ENCODE data around the gene ADIPOR2.

Gene ADIPOR2

GRCh38 chr12:1834186-1834925 lies 143.5 kb downstream of the ADIPOR2 start:
- Histone ChIP-seq H3K36me3 (ENCODE audit: control insufficient read depth in 2 of 2, insufficient read depth in 2 of 2, low read length in 2 of 2) (no peaks in the 10 kb centered on the region), H3K4me3 (ENCODE audit: low read length in 2 of 2) (no peak overlapping the region), H3K4me1 (ENCODE audit: control insufficient read depth in 2 of 2, insufficient read depth in 2 of 2, low read length in 2 of 2) (no peaks in the 10 kb centered on the region), H3K27me3 (ENCODE audit: control insufficient read depth in 2 of 2, insufficient read depth in 2 of 2, low read length in 2 of 2) (peaks cover 0 to 4% of the 10 kb centered on the region in 2 donors), H3K9ac (ENCODE audit: low read depth in 1 of 2, low read length in 2 of 2) (no peak overlapping the region), H3K27ac (ENCODE audit: low read depth in 2 of 2, low read length in 2 of 2) (no peak overlapping the region), H3K9me3 (ENCODE audit: control insufficient read depth in 2 of 2, low read length in 2 of 2) (no peaks in the 10 kb centered on the region)

GRCh38 chr12:1835211-1836131 lies 144.6 kb downstream of the ADIPOR2 start:
- no peaks in the 10 kb centered on the region for H3K4me1 ChIP-seq (ENCODE audit: control insufficient read depth in 2 of 2, insufficient read depth in 2 of 2, low read length in 2 of 2)
- no peak overlapping the region for H3K27ac ChIP-seq (ENCODE audit: low read depth in 2 of 2, low read length in 2 of 2)
- H3K4me3 ChIP-seq (ENCODE audit: low read length in 2 of 2) = no peak overlapping the region
- peaks cover 0 to 4% of the 10 kb centered on the region in 2 donors for H3K27me3 ChIP-seq (ENCODE audit: control insufficient read depth in 2 of 2, insufficient read depth in 2 of 2, low read length in 2 of 2)
- H3K36me3 ChIP-seq (ENCODE audit: control insufficient read depth in 2 of 2, insufficient read depth in 2 of 2, low read length in 2 of 2) = no peaks in the 10 kb centered on the region
- H3K9me3 ChIP-seq (ENCODE audit: control insufficient read depth in 2 of 2, low read length in 2 of 2) = no peaks in the 10 kb centered on the region
- H3K9ac ChIP-seq (ENCODE audit: low read depth in 1 of 2, low read length in 2 of 2) = no peak overlapping the region

- Histone ChIP-seq H3K27ac (ENCODE audit: low read depth in 2 of 2, low read length in 2 of 2) (no peak overlapping the region), H3K27me3 (ENCODE audit: control insufficient read depth in 2 of 2, insufficient read depth in 2 of 2, low read length in 2 of 2) (peaks cover 0 to 2% of the 10 kb centered on the region in 2 donors), H3K4me3 (ENCODE audit: low read length in 2 of 2) (no peak overlapping the region), H3K36me3 (ENCODE audit: control insufficient read depth in 2 of 2, insufficient read depth in 2 of 2, low read length in 2 of 2) (no peaks in the 10 kb centered on the region), H3K9me3 (ENCODE audit: control insufficient read depth in 2 of 2, low read length in 2 of 2) (no peaks in the 10 kb centered on the region), H3K9ac (ENCODE audit: low read depth in 1 of 2, low read length in 2 of 2) (no peak overlapping the region), H3K4me1 (ENCODE audit: control insufficient read depth in 2 of 2, insufficient read depth in 2 of 2, low read length in 2 of 2) (no peaks in the 10 kb centered on the region)
These were observed 145.5 kb downstream of the ADIPOR2 start for GRCh38 chr12:1836241-1836803.

GRCh38 chr12:1836854-1837421 lies 146.1 kb downstream of the ADIPOR2 start:
- Histone ChIP-seq H3K9me3 (ENCODE audit: control insufficient read depth in 2 of 2, low read length in 2 of 2) (no peaks in the 10 kb centered on the region), H3K27ac (ENCODE audit: low read depth in 2 of 2, low read length in 2 of 2) (no peak overlapping the region), H3K36me3 (ENCODE audit: control insufficient read depth in 2 of 2, insufficient read depth in 2 of 2, low read length in 2 of 2) (no peaks in the 10 kb centered on the region), H3K27me3 (ENCODE audit: control insufficient read depth in 2 of 2, insufficient read depth in 2 of 2, low read length in 2 of 2) (no peaks in the 10 kb centered on the region), H3K4me3 (ENCODE audit: low read length in 2 of 2) (no peak overlapping the region), H3K4me1 (ENCODE audit: control insufficient read depth in 2 of 2, insufficient read depth in 2 of 2, low read length in 2 of 2) (no peaks in the 10 kb centered on the region), H3K9ac (ENCODE audit: low read depth in 1 of 2, low read length in 2 of 2) (no peak overlapping the region)

GRCh38 chr12:1837541-1838204 lies 146.8 kb downstream of the ADIPOR2 start:
- no peak overlapping the region for H3K27ac ChIP-seq (ENCODE audit: low read depth in 2 of 2, low read length in 2 of 2)
- H3K27me3 ChIP-seq (ENCODE audit: control insufficient read depth in 2 of 2, insufficient read depth in 2 of 2, low read length in 2 of 2) = no peaks in the 10 kb centered on the region
- no peak overlapping the region for H3K9ac ChIP-seq (ENCODE audit: low read depth in 1 of 2, low read length in 2 of 2)
- H3K36me3 ChIP-seq (ENCODE audit: control insufficient read depth in 2 of 2, insufficient read depth in 2 of 2, low read length in 2 of 2) = no peaks in the 10 kb centered on the region
- no peaks in the 10 kb centered on the region for H3K4me1 ChIP-seq (ENCODE audit: control insufficient read depth in 2 of 2, insufficient read depth in 2 of 2, low read length in 2 of 2)
- H3K9me3 ChIP-seq (ENCODE audit: control insufficient read depth in 2 of 2, low read length in 2 of 2) = no peaks in the 10 kb centered on the region
- no peak overlapping the region for H3K4me3 ChIP-seq (ENCODE audit: low read length in 2 of 2)
